GM10266 (cell line): ENCODE measurements around the gene GAS7.

Source experiments
- DNase-seq: peaks from one replicate; pipeline ENCODE4 v3.0.0; 2012; ENCODE audit errors: extremely low spot score
- TF ChIP-seq, protein P1 (sequence below): IDR thresholded peaks from 2 replicates; pipeline ENCODE4 v1.5.1; 2012; ENCODE audit warnings: mild to moderate bottlenecking, low read depth; ENCODE audit not compliant: control insufficient read depth, insufficient read depth; ENCODE audit errors: missing control alignments

The GAS7 gene

GRCh38 chr17:10116753-10117420, 81.5 kb downstream of the GAS7 start:
- DNase-seq = no peak
- TF ChIP-seq, protein P1, sequence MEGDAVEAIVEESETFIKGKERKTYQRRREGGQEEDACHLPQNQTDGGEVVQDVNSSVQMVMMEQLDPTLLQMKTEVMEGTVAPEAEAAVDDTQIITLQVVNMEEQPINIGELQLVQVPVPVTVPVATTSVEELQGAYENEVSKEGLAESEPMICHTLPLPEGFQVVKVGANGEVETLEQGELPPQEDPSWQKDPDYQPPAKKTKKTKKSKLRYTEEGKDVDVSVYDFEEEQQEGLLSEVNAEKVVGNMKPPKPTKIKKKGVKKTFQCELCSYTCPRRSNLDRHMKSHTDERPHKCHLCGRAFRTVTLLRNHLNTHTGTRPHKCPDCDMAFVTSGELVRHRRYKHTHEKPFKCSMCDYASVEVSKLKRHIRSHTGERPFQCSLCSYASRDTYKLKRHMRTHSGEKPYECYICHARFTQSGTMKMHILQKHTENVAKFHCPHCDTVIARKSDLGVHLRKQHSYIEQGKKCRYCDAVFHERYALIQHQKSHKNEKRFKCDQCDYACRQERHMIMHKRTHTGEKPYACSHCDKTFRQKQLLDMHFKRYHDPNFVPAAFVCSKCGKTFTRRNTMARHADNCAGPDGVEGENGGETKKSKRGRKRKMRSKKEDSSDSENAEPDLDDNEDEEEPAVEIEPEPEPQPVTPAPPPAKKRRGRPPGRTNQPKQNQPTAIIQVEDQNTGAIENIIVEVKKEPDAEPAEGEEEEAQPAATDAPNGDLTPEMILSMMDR = no peak

DNA sequence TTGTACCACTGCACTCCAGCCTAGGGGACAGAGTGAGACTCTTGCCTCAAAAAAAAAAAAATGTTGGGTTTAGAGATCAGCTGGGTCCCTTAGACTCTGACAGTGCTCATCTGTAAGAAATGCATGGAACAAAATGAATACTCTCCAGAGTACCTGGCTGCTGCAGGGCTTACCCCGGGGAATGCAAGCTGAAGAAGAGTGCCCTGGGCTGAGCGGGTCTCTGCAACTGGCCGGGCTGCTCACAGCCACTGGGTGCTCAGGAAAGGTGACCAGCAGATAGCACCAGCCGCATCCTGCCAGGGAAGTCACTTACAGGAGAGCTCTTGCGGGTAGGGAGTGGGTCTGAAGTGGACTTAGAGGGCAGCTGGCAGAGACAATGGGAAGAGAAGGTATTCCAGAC, 82.1 kb downstream of the GAS7 start:
- no peak for DNase-seq
- TF ChIP-seq, protein P1 = no peak

DNA sequence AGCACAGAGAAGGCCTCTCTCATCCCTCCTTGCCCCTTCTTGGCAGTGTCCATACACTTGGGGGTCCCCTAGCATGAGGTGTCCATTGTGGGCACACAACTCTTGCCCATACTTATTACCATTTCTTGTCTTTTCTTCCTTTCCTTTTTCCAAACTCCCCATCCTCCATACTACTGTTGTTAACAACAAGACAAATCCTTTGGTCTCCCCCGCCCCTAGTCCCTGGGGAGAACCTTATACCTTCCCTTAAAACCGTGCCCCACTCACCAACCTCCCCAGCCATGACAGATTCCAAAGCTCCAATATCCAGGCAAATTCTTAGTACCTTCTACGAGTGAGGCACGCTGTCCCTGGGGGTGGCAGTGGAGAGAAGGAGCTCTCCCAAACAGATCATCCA, 82.9 kb downstream of the GAS7 start:
- DNase-seq = no peak
- TF ChIP-seq, protein P1 = no peak

DNA sequence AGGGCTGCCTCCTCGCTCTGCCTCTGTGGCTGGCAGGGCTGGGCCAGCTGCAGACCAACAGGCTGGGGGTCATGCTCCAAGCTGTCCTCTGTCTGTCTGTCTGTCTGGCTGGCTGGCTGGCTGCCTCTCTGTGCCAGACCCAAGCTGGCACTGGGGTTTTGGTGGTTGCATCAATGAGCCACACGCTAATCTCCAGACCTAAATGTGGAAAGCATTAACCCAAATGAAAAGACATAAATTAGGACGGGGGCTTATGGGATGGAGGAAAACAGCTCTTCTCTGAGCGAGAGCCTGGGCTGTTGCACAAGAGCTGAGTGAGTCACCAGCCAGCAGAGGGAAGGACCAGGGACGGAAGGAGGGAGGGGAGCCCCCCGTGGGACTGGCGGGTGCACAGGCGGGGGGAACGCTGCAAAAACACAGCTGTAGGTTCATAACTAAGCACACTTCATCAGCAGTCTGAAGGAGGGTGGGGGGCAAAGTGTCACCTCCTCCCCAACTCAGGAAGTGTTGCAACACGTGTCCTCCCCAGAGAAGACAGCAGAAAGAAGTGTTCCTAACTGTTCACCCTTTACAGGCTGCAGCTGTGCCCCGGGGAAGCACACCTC, 83.4 kb downstream of the GAS7 start:
- no peak for DNase-seq
- TF ChIP-seq, protein P1 = no peak

DNA sequence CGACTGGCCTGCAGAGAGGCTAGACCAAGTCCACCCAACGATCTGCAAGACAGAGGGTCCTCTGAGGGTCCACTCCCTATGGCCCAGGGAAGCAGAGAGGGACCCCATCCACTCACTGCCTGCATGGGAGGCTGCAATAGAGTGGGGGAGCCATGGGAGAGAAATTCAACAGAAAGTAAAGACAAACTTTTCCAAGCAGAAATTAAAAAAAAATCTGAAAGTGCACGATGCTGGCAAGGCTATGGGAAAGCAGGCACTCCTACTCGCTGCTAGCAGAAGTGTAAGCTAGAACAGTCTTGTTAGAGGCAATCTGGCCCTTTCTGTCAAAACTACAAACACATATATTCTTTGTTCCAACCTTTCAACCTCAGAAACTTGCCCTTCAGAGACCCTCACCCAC, 85.4 kb downstream of the GAS7 start:
- no peak for DNase-seq
- TF ChIP-seq, protein P1 = no peak

DNA sequence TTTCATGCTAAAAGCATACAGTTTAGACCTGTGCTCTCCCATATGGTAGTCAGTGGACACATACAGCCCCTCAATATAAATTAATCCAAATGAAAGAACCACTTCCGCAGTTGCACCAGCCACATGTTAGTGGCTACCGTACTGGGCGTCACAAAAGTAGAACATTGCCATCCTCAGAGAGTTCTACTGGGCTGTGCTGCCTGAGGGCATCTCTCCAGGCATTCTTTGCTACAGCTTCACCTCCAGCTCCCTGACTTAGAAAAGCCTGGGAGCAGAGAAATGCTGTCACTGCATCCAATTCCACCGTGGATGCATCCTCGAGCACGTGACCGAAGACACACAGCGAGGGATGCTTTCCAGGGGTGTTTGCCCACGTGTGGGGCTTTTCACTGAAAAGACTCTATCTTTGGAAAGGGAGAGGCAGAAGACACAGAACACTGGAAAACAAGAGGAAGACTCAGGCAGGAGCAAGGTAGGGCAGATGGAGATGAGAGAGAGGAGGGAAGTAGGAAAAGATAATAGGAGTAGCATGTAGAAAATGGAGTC, 86.4 kb downstream of the GAS7 start:
- DNase-seq = no peak
- TF ChIP-seq, protein P1 = no peak

DNA sequence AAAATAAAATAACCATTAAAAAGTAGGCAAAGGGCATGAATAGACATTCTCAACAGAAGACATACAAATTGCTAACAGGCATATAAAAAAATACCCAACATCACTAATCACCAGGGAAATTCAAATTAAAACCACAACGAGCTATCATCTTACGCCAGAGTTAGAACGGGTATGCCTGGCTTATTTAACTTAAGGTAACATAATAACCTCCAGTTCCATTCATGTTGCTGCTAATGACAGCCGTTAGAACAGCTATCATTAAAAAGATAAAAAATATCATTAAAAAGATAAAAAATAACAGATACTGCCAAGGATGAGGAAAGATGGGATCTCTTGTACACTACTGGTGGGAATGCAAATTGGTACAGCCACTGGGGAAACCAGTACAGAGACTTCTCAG, 89.3 kb downstream of the GAS7 start:
- DNase-seq = no peak
- TF ChIP-seq, protein P1 = no peak
